GM21390 (cell line): ENCODE data around the gene TAP2.
"Not testable (repeated sequence)": the region's sequence is repeated elsewhere in the genome, so short reads cannot be mapped to it uniquely, and the experiment has no call there.

ENCODE experiments used
- ATAC-seq: cut with Tn5 transposase; IDR thresholded peaks from one replicate; pipeline ENCODE4 v1.9.1; 2021; ENCODE audit not compliant: unreplicated experiment

Gene TAP2

DNA sequence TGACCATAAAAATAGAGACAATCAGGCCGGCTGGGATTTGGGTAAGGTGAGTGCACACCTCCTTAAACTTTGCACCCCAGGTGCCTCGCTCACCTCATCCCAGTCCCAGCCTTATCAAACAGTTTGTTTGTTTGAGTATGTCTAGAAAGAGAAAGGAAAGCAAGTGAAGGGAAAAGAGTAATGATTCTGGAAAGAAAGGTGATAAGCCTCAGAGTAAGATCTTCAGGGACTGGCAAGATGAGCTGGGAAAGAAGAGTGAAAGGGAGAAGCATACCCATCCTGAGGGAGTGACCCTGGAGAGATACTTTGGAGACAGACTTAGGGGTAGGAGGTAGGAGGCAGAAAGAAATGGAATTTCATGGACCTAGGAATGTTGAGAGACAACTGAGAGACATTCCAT is 1.7 kb downstream of the TAP2 start:
- ATAC-seq: no peak

DNA sequence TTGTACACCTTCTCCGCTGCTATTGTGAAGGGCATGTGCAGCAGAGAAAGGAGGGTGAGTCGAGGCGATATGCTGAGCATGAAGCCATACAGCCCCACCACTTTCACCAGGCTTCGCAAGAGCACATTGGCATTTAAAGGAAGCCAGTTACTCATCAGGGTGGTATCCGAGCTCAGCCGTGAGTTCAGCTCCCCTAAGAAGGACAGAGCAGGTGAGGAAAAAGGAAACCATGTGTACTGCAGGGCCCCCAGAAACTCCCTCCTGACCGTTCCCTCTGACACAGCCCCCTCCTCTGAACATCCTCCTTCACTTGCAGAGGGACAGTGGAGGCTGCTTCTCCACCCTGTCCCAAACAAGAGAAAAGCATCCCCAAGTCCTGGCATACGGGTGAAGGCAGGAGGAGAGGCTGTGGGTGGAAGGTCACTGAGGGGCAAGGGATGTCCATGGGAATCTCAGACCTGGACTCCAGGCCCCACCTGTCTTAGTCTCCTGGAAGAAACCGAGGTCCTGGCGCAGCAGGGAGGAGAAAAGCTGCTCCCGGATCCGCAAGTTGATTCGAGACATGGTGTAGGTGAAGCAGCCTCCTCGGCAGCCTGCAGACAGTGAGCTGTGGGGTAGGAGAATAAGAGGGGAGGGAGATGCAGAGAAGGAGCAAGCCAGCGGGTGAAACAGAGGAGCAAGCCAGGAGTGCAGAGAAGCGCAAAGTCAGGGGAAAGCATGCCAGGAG is 3.2 kb downstream of the TAP2 start:
- ATAC-seq: no peak

- no peak for ATAC-seq
These were observed 4.9 kb downstream of the TAP2 start for GRCh38 chr6:32833664-32834063.

- no peak for ATAC-seq
These were observed 6.0 kb downstream of the TAP2 start for GRCh38 chr6:32832535-32832934.

DNA sequence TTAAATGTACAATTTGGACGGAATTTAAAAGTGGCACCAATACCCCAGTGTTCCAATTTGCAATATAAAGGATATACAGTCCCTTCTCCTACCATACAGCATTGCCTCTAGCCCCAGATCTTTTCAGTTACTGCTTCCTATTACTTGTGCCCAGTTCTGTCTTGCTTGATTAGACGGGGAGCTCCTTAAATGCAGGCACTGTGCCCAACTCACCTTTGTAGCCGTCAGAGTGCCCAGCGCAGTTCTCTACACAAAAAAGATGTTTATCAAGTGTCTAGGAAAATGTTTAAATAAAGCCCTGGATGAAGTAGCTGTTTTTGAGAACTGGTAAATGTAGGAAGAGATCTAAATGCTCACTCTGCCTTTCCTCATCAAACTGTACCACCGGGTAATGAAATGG is 7.6 kb downstream of the TAP2 start:
- no peak for ATAC-seq

DNA sequence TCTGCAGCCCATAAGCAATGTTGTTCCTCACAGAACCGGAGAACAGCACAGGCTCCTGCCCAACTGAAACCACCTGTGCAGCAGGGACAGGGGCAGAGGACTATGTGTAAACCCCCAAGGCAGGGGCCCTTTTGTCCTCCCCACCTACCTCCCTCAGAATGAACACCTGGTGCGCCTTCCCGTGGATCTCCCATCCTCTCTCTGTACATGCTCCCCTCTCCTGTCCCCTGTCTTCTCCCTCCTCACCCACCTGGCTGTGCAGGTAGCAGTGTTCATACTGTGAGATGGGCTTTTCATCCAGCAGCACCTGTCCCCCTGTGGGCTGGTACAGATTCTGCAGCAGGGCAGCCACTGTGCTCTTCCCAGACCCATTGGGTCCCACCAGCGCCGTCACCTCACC is 8.5 kb downstream of the TAP2 start:
- ATAC-seq: no peak

GRCh38 chr6:32829495-32829894 is 9.0 kb downstream of the TAP2 start:
- no peak for ATAC-seq

DNA sequence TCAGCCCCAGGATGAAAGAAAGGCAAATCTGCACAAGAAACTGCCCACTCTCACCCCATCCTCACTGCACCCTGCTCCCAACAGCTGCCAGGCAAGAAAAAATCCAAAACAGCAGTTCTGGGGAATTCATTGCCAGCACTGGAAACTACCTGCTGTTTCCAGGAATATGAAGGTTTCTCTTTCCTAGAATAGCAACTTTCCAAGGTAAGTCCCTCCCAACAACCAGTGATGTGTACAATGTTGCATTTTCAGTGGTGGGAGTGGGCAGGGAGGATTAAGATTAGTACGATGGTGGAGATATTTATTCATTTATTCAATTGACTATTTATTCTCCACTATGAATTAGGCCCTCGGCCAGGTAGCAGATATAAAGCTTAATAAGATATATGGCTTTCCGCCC is 11.5 kb downstream of the TAP2 start:
- no peak for ATAC-seq

- no peak for ATAC-seq
These were observed 12.6 kb downstream of the TAP2 start for GRCh38 chr6:32825966-32826365.

DNA sequence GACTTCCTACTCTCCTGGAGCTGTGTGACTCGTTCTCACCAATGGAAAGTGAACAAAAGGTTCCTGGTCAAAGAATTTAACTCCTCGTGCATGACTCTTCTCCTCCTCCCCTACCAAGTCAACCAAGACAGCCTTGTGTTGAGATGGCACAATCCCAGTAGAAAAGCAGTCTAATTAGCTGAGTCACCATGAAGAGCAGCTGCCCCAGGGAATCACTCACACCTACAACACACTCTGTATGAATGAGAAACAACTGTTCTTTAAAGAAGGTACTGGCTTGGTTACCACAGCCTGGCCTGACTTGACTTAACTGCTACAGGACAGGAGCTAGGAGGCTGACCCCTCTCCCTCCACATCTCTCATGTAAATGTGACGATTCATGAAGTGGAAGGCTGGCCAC is 18.8 kb downstream of the TAP2 start:
- ATAC-seq: no peak

GRCh38 chr6:32818867-32819266 is 19.7 kb downstream of the TAP2 start:
- ATAC-seq: no peak

DNA sequence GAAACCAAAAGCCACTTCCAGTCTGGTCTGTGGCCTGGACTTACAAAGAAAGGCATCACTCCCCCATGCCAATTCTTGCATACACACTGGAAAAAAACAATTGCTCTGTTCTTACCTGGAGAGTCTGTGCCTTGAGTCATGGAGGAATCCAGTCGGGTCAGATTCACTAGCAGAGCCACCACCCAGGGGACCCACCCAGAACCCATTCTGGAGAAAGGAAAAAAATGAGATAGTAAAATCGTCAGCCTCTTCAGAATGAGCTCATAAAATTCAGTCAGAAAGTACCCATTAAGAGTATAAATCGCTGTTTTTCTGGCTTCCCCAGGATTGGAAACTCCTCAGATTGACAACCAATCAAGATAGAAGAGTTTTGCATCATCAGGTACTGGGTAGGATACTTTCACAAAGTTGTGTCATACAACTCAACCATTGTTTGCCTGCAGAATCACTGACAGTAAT is 21.8 kb downstream of the TAP2 start, which contains the start of gene HLA-DOB:
Gene HLA-DOB (minus strand): TSS at position 257 of the 459 bp plus-strand sequence. CDS start 51 bp downstream, at position 206.
- ATAC-seq: no peak

DNA sequence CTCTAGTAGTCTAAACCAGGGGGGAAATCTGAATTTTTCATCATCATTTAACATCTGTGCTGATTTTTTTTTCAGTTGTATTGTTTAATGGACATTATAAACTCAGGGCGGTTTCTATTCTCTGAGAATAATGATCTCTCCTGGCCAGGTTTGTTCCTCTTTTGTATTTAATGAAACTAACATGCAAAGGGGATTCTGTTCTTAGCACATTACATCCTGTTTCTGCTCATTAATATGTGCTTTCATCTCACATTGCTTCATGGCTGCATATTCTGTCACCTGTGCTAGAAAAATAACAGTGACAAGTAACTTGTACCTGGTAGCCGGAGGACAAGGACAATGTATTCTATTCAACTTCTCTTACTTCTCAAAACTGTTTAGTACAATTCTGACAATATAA is 22.5 kb downstream of the TAP2 start:
- ATAC-seq: no peak

GRCh38 chr6:32815115-32815514 is 23.4 kb downstream of the TAP2 start:
- ATAC-seq: no peak

DNA sequence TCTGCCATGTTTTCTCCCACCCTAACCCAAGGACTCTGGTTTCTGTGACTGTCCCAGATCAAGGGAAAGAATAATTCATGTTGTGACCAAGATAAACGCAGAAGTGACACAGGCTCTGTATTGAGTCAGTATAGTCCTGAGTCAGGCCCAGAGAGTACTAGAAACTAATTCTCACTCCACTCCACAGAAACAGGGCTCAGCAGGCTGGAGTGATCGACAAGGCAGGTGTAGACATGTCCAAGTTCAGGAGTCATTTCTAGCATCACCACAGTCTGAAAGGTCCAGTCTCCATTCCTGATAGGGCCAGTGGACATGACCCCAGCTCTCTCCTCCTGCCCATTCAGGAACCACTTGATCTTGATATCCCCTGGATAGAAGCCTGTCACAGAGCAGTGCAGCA is 24.4 kb downstream of the TAP2 start:
- no peak for ATAC-seq

- no peak for ATAC-seq
These were observed 29.4 kb downstream of the TAP2 start for GRCh38 chr6:32809171-32809570.

GRCh38 chr6:32807020-32807580 is 31.4 kb downstream of the TAP2 start:
- ATAC-seq: no peak

DNA sequence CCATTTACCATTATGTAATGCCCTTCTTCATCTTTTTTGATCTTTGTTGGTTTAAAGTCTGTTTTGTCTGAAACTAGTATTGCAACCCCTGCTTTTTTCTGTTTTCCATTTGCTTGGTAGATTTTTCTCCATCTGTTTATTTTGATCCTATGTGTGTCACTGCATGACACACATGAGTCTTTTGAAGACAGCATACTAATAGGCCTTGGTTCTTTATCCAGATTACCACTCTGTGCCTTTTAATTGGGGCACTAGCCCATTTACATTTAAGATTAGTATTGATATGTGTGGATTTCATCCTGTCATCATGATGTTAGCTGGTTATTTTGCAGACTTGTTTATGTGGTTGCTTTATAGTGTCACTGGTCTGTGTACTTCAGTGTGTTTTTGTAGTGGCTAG is 33.1 kb downstream of the TAP2 start:
- not testable (repeated sequence) for ATAC-seq

DNA sequence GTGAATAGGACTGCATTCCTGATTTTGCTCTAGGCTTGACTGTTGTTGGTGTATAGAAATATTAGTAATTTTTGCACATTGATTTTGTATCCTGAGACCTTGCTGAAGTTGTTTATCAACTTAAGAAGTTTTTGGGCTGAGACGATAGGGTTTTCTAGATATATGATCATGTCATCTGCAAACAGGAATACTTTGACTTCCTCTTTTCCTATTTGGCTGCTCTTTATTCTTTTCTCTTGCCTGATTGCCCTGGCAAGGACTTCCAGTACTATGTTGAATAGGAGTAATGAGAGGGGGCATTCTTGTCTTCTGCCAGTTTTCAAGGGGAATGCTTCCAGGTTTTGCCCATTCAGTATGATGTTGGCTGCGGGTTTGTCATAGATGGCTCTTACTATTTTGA is 35.1 kb downstream of the TAP2 start:
- ATAC-seq: no peak

- no peak for ATAC-seq
These were observed 38.8 kb downstream of the TAP2 start for GRCh38 chr6:32799740-32800139.

- ATAC-seq: no peak
These were observed 39.4 kb downstream of the TAP2 start for GRCh38 chr6:32799168-32799567.

GRCh38 chr6:32796848-32797776 is 41.4 kb downstream of the TAP2 start:
- no peak for ATAC-seq
